ENCODE results near the gene AJAP1. TPM values are rescaled to one million over a fixed set of nuclear protein-coding genes. Genes with fewer than 3 reads are reported as not detected.

AJAP1 gene
- total RNA-seq (under 0.01 TPM in 1 of 2 replicates, not detected in the other), polyA plus RNA-seq (0.01 and 0.03 TPM in 2 replicates), polyA minus RNA-seq (ENCODE audit: low replicate concordance) (not detected in 2 replicates)
- polyA plus RNA-seq (2012): 0.05 TPM in 1 of 2 replicates, not detected in the other

GRCh38 chr1:4653796-4654725, at the start of gene AJAP1:
Gene AJAP1 (plus strand): TSS chr1:4654609. CDS start chr1:4655426, 817 bp downstream.
- no peak for TF ChIP-seq EZH2 (IDR thresholded peaks at IDR 0.05; ENCODE audit: low read length, missing control alignments)
- TF ChIP-seq, protein P1, sequence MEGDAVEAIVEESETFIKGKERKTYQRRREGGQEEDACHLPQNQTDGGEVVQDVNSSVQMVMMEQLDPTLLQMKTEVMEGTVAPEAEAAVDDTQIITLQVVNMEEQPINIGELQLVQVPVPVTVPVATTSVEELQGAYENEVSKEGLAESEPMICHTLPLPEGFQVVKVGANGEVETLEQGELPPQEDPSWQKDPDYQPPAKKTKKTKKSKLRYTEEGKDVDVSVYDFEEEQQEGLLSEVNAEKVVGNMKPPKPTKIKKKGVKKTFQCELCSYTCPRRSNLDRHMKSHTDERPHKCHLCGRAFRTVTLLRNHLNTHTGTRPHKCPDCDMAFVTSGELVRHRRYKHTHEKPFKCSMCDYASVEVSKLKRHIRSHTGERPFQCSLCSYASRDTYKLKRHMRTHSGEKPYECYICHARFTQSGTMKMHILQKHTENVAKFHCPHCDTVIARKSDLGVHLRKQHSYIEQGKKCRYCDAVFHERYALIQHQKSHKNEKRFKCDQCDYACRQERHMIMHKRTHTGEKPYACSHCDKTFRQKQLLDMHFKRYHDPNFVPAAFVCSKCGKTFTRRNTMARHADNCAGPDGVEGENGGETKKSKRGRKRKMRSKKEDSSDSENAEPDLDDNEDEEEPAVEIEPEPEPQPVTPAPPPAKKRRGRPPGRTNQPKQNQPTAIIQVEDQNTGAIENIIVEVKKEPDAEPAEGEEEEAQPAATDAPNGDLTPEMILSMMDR (conservative IDR thresholded peaks at IDR 0.05 in 1 of 2, IDR thresholded peaks at IDR 0.05 in 1 of 2; ENCODE audit: low read depth in 1 of 2, low read length in 2 of 2): no peak
- H3K27me3 ChIP-seq (ENCODE audit: control insufficient read depth, insufficient read depth, low read length): no peaks in the 10 kb centered on the region
- no peaks in the 10 kb centered on the region for H3K9me3 ChIP-seq (ENCODE audit: control insufficient read depth, insufficient read depth, low read depth, low read length)
- H3K9ac ChIP-seq (ENCODE audit: insufficient read depth, low read length): no peak within 1 kb of the TSS
- no peak within 1 kb of the TSS for H3K4me2 ChIP-seq (ENCODE audit: extremely low read depth, insufficient read depth, low read length)
- DNase-seq (ENCODE audit: low read depth in 2 of 2): no peak
- H3K4me3 ChIP-seq (replicated peaks in 1 of 4; ENCODE audit: control extremely low read depth in 1 of 4, insufficient read depth in 1 of 4, low read depth in 3 of 4, low read length in 4 of 4): no peak within 1 kb of the TSS
- no peaks in the 10 kb centered on the region for H3K36me3 ChIP-seq (ENCODE audit: control insufficient read depth, insufficient read depth, low read length)
- no peak within 1 kb of the TSS for H3K27ac ChIP-seq (ENCODE audit: insufficient read depth, low read length)
- no peaks in the 10 kb centered on the region for H3K4me1 ChIP-seq (ENCODE audit: control insufficient read depth, extremely low read depth, insufficient read depth, low read length)
- no peaks in the 10 kb centered on the region for H4K20me1 ChIP-seq (ENCODE audit: control insufficient read depth, extremely low read depth, insufficient read depth, low read length)
- H2AFZ ChIP-seq (ENCODE audit: low read length): no peak within 1 kb of the TSS
- no peaks in the 10 kb centered on the region for H3K79me2 ChIP-seq (ENCODE audit: control insufficient read depth, insufficient read depth, low read length)

GRCh38 chr1:4605158-4605557, 49.3 kb upstream of the AJAP1 start:
- no peaks in the 10 kb centered on the region for H4K20me1 ChIP-seq (ENCODE audit: control insufficient read depth, extremely low read depth, insufficient read depth, low read length)
- no peak overlapping the region for H2AFZ ChIP-seq (ENCODE audit: low read length)
- no peaks in the 10 kb centered on the region for H3K4me1 ChIP-seq (ENCODE audit: control insufficient read depth, extremely low read depth, insufficient read depth, low read length)
- H3K27me3 ChIP-seq (ENCODE audit: control insufficient read depth, insufficient read depth, low read length): no peaks in the 10 kb centered on the region
- H3K4me2 ChIP-seq (ENCODE audit: extremely low read depth, insufficient read depth, low read length): no peak overlapping the region
- H3K79me2 ChIP-seq (ENCODE audit: control insufficient read depth, insufficient read depth, low read length): no peaks in the 10 kb centered on the region
- no peak for TF ChIP-seq EZH2 (IDR thresholded peaks at IDR 0.05; ENCODE audit: low read length, missing control alignments)
- TF ChIP-seq, protein P1 (conservative IDR thresholded peaks at IDR 0.05 in 1 of 2, IDR thresholded peaks at IDR 0.05 in 1 of 2; ENCODE audit: low read depth in 1 of 2, low read length in 2 of 2): no peak
- H3K36me3 ChIP-seq (ENCODE audit: control insufficient read depth, insufficient read depth, low read length): no peaks in the 10 kb centered on the region
- H3K9me3 ChIP-seq (ENCODE audit: control insufficient read depth, insufficient read depth, low read depth, low read length): no peaks in the 10 kb centered on the region
- no peak overlapping the region for H3K4me3 ChIP-seq (replicated peaks in 1 of 4; ENCODE audit: control extremely low read depth in 1 of 4, insufficient read depth in 1 of 4, low read depth in 3 of 4, low read length in 4 of 4)
- H3K27ac ChIP-seq (ENCODE audit: insufficient read depth, low read length): no peak overlapping the region
- no peak for DNase-seq (ENCODE audit: low read depth in 2 of 2)
- H3K9ac ChIP-seq (ENCODE audit: insufficient read depth, low read length): no peak overlapping the region

GRCh38 chr1:4611563-4612341, 42.7 kb upstream of the AJAP1 start:
- Histone ChIP-seq H4K20me1 (ENCODE audit: control insufficient read depth, extremely low read depth, insufficient read depth, low read length) (no peaks in the 10 kb centered on the region), H3K9me3 (ENCODE audit: control insufficient read depth, insufficient read depth, low read depth, low read length) (no peaks in the 10 kb centered on the region), H3K79me2 (ENCODE audit: control insufficient read depth, insufficient read depth, low read length) (no peaks in the 10 kb centered on the region), H3K4me1 (ENCODE audit: control insufficient read depth, extremely low read depth, insufficient read depth, low read length) (no peaks in the 10 kb centered on the region), H3K27me3 (ENCODE audit: control insufficient read depth, insufficient read depth, low read length) (no peaks in the 10 kb centered on the region), H3K4me3 (replicated peaks in 1 of 4; ENCODE audit: control extremely low read depth in 1 of 4, insufficient read depth in 1 of 4, low read depth in 3 of 4, low read length in 4 of 4) (no peak overlapping the region), H2AFZ (ENCODE audit: low read length) (no peak overlapping the region), H3K36me3 (ENCODE audit: control insufficient read depth, insufficient read depth, low read length) (no peaks in the 10 kb centered on the region), H3K27ac (ENCODE audit: insufficient read depth, low read length) (no peak overlapping the region), H3K4me2 (ENCODE audit: extremely low read depth, insufficient read depth, low read length) (no peak overlapping the region), H3K9ac (ENCODE audit: insufficient read depth, low read length) (no peak overlapping the region)
- no peak for DNase-seq (ENCODE audit: low read depth in 2 of 2)
- TF ChIP-seq, protein P1 (conservative IDR thresholded peaks at IDR 0.05 in 1 of 2, IDR thresholded peaks at IDR 0.05 in 1 of 2; ENCODE audit: low read depth in 1 of 2, low read length in 2 of 2): no peak
- no peak for TF ChIP-seq EZH2 (IDR thresholded peaks at IDR 0.05; ENCODE audit: low read length, missing control alignments)

Data from fibroblast of lung (primary cell).